WTC11 (cell line): ENCODE results near the gene TMEM187.

Experiments used
- CREB1 ChIP-seq: sonication (generic); formaldehyde crosslinking; IDR thresholded peaks from 2 replicates; pipeline ENCODE4 v1.8.0; 2023; ENCODE audit warnings: mild to moderate bottlenecking, missing genetic modification reagents
- ESRRA ChIP-seq: sonication (generic); formaldehyde crosslinking; IDR thresholded peaks from 2 replicates; pipeline ENCODE4 v1.8.1; 2022; ENCODE audit warnings: mild to moderate bottlenecking, missing genetic modification reagents, borderline replicate concordance
- ETV6 ChIP-seq: sonication (generic); formaldehyde crosslinking; IDR thresholded peaks from 2 replicates; pipeline ENCODE4 v1.8.1; 2022; ENCODE audit warnings: mild to moderate bottlenecking, missing genetic modification reagents
- ZNF138 ChIP-seq: sonication (generic); formaldehyde crosslinking; conservative IDR thresholded peaks from 2 replicates; pipeline ENCODE4 v1.8.1; 2022; ENCODE audit warnings: mild to moderate bottlenecking, moderate library complexity, missing genetic modification reagents
- TF ChIP-seq, protein P1 (sequence below): fragments of 200-600 bp; IDR thresholded peaks from 2 replicates; pipeline ENCODE4 v1.8.0; 2022; ENCODE audit warnings: antibody characterized with exemption
- TF ChIP-seq, protein P2 (sequence below): sonication (generic); formaldehyde crosslinking; IDR thresholded peaks from 2 replicates; pipeline ENCODE4 v1.8.0; 2023; ENCODE audit warnings: missing genetic modification reagents
- TF ChIP-seq, protein P3 (sequence below): sonication (generic); formaldehyde crosslinking; IDR thresholded peaks from 2 replicates; pipeline ENCODE4 v1.8.1; 2022; ENCODE audit warnings: low read depth, missing genetic modification reagents, borderline replicate concordance
- TF ChIP-seq, protein P4 (sequence below): sonication (generic); formaldehyde crosslinking; IDR thresholded peaks from 2 replicates; pipeline ENCODE4 v1.8.0; 2022; ENCODE audit warnings: mild to moderate bottlenecking, missing genetic modification reagents

DNA sequence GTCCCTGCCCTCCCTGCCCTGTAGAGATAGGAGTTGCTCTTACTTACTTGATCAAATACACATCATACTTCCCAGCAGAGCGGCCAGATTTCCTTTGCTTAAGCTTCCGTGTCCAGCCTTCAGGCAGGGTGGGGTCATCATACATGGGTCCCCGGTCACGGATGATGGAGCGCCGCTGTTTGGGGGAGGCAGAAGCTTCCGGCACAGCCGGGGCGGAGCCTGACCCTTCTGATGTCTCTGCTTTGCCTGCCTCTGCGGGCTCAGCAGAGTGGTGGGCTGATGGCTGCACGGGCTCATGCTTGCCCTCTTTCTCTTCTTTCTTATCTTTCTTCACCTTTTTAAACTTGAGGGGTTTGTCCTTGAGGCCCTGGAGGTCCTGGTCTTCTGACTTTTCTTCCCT lies 59.6 kb downstream of the TMEM187 start:
- TF ChIP-seq, protein P1, sequence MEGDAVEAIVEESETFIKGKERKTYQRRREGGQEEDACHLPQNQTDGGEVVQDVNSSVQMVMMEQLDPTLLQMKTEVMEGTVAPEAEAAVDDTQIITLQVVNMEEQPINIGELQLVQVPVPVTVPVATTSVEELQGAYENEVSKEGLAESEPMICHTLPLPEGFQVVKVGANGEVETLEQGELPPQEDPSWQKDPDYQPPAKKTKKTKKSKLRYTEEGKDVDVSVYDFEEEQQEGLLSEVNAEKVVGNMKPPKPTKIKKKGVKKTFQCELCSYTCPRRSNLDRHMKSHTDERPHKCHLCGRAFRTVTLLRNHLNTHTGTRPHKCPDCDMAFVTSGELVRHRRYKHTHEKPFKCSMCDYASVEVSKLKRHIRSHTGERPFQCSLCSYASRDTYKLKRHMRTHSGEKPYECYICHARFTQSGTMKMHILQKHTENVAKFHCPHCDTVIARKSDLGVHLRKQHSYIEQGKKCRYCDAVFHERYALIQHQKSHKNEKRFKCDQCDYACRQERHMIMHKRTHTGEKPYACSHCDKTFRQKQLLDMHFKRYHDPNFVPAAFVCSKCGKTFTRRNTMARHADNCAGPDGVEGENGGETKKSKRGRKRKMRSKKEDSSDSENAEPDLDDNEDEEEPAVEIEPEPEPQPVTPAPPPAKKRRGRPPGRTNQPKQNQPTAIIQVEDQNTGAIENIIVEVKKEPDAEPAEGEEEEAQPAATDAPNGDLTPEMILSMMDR: no peak
- TF ChIP-seq, protein P2, sequence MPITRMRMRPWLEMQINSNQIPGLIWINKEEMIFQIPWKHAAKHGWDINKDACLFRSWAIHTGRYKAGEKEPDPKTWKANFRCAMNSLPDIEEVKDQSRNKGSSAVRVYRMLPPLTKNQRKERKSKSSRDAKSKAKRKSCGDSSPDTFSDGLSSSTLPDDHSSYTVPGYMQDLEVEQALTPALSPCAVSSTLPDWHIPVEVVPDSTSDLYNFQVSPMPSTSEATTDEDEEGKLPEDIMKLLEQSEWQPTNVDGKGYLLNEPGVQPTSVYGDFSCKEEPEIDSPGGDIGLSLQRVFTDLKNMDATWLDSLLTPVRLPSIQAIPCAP (CRISPR knock-in tag): no peak
- TF ChIP-seq CREB1 (CRISPR knock-in tag): no peak
- TF ChIP-seq, protein P3, sequence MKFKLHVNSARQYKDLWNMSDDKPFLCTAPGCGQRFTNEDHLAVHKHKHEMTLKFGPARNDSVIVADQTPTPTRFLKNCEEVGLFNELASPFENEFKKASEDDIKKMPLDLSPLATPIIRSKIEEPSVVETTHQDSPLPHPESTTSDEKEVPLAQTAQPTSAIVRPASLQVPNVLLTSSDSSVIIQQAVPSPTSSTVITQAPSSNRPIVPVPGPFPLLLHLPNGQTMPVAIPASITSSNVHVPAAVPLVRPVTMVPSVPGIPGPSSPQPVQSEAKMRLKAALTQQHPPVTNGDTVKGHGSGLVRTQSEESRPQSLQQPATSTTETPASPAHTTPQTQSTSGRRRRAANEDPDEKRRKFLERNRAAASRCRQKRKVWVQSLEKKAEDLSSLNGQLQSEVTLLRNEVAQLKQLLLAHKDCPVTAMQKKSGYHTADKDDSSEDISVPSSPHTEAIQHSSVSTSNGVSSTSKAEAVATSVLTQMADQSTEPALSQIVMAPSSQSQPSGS (CRISPR knock-in tag): no peak
- TF ChIP-seq ESRRA (CRISPR knock-in tag): no peak
- TF ChIP-seq ETV6 (CRISPR knock-in tag): no peak
- TF ChIP-seq, protein P4, sequence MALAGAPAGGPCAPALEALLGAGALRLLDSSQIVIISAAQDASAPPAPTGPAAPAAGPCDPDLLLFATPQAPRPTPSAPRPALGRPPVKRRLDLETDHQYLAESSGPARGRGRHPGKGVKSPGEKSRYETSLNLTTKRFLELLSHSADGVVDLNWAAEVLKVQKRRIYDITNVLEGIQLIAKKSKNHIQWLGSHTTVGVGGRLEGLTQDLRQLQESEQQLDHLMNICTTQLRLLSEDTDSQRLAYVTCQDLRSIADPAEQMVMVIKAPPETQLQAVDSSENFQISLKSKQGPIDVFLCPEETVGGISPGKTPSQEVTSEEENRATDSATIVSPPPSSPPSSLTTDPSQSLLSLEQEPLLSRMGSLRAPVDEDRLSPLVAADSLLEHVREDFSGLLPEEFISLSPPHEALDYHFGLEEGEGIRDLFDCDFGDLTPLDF (CRISPR knock-in tag): no peak
- TF ChIP-seq ZNF138 (CRISPR knock-in tag): no peak
